ENCODE results near the gene DNAJC1.
"Not testable (repeated sequence)": the region's sequence is repeated elsewhere in the genome, so short reads cannot be mapped to it uniquely, and the experiment has no call there.

The DNAJC1 gene, protein sequence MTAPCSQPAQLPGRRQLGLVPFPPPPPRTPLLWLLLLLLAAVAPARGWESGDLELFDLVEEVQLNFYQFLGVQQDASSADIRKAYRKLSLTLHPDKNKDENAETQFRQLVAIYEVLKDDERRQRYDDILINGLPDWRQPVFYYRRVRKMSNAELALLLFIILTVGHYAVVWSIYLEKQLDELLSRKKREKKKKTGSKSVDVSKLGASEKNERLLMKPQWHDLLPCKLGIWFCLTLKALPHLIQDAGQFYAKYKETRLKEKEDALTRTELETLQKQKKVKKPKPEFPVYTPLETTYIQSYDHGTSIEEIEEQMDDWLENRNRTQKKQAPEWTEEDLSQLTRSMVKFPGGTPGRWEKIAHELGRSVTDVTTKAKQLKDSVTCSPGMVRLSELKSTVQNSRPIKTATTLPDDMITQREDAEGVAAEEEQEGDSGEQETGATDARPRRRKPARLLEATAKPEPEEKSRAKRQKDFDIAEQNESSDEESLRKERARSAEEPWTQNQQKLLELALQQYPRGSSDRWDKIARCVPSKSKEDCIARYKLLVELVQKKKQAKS

DNA sequence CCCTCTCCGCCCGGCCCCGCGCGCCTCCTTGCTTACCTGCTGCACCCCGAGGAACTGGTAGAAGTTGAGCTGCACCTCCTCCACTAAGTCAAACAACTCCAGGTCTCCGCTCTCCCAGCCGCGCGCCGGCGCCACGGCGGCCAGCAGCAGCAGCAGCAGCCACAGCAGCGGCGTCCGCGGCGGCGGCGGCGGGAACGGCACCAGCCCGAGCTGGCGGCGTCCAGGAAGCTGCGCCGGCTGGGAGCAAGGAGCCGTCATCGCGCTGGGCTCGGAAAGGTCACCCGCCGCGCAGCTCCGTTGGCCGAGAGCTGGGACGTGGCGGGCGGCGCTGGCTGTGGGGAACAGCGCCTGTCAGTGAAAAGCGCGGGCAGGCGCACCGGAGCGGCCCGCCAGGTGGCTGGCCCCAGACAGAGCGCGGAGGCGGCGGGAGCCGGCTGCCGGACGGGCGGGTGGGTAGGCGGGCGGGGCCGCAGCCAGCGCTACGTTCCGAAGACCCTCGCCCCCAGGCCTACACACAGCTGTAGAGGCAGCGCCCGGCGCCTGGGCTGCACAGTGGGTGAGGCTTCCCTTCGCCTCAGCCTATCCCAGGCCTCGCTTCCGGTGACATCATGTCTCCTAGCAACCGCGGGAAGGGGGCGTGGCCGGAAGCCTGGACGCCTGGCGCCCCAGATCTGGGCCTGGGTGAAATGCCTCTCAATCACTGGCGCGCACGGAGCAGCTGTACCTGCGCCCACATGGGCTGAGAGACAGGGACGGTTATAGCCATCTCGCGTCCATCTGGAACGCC lies at the start of gene DNAJC1:
Gene DNAJC1, minus strand, starts transcription at position 554 of the 787 bp plus-strand sequence. Its CDS starts 296 bp downstream, at position 258.
- peak; percentile 82 for DNase-seq

DNA sequence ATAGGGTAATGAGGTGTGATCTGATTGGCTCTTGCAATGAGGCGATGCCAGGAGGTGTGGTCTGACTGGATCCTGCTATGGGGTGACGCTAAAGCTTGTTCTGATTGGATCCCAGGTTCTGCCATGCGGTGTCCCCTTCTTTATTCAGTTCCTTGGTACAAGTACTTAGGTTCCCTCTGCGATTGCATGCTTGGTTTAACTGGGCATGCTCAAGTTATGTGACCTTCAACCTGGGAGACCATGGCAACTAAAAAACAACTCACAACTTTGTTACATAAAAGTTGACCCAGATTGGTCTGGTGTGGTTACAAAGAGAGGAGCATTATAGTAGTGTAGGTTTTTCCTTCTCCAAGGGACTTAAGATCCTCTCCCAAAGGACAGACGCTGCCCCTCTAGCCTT lies 49.5 kb upstream of the DNAJC1 start:
- no peak for DNase-seq

DNA sequence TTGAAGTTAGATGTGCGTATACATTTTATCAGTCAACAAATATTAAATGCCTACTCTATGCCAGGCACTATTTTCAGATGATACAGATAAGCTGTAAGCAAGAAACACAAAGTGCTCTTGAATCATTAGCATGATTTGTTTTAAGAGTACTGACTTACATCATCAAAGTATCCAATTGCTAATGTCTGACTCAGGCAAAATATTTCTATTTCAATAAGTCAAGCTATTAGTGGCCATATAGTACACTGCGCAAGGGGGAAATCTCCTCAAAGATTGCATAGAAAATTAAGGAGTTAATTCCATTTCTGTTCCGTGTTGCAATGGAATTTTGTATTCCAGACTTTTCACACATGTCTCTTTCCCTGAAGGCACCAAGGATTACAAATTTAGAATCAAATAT lies 46.1 kb upstream of the DNAJC1 start:
- DNase-seq = no peak

DNA sequence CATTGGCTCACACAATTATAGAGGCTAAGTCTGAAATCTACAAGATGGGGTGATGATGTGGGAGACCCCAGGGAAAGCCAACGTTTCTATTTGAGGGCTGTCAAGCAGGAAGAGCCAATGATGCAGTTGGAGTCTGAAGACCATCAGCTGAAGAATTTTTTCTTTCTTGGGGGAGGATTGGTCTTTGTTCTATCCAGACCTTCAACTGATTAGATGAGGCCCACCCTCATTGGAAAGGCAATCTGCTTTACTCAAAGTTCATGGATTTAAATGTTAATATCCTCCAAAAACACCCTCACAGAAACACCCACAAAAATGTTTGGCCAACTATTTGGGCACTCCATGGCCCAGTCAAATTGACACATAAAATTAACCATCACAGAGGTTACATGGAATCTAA lies 44.3 kb upstream of the DNAJC1 start:
- no peak for DNase-seq

DNA sequence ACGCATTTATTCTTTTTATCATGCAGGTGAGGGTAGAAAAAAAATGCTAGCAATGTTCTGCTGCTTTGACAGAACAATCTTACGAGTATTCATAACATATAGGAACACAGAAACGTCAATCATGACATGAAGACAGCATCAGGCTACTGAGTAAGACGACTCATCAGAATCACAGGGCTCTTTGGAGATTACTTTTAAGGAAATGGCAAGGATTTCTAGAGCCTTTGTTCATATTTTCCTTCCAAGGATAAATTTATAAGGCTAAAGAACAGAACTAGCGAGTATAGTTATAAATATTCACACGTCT lies 39.8 kb upstream of the DNAJC1 start:
- no peak for DNase-seq

DNA sequence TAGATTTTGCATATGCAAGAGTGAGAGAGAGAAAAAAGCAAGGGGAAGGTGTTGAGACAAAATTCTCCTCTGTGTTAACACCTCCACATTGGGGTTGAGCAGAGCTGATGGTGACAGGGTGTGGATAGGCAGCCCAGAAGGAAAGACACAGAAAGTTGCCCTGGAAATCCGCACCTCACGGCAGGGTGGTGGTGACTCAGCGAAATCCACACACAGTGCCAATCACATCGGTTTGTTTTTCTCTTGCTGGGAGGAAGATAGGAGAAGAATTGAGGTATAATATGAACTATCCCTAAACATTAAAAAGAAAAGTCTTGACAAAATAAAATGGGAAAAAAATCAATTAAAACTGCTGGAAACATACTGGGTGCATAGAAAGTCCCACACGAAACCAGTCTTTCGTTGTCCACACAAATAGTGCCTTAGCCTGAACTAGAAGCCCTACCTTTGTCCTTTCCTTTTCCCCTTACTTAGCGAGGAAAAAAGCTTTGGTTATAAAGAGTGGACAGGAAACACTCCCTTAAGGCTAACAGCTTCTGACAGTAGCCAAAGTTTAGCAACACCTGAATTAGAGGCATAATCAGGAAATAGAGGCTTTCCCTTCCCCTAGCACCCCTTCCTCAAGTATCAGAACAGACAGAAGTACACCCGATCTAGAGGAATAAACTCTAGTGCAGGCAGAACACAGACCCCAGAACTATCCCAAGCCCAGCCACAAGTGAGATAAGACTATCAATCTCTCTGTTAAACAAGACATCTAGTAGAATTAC lies 39.2 kb upstream of the DNAJC1 start:
- DNase-seq = no peak

- DNase-seq = no peak
These were observed 30.8 kb upstream of the DNAJC1 start for GRCh38 chr10:22034333-22034732.

DNA sequence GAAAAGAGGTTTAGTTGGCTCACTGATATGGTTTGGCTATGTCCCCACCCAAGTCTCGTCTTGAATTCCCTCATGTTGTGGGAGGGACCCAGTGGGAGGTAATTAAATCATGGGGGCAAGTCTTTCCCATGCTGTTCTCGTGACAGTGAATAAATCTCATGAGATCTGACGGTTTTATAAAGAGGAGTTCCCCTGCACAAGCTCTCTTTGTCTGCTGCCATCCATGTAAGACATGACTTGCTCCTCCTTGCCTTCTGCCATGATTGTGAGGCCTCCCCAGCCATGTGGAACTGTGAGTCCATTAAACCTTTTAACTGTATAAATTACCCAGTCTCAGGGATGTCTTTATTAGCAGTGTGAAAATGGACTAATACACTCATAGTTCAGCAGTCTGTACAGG lies 28.7 kb upstream of the DNAJC1 start:
- not testable (repeated sequence) for DNase-seq

GRCh38 chr10:22030421-22030820 lies 26.9 kb upstream of the DNAJC1 start:
- DNase-seq = no peak

DNA sequence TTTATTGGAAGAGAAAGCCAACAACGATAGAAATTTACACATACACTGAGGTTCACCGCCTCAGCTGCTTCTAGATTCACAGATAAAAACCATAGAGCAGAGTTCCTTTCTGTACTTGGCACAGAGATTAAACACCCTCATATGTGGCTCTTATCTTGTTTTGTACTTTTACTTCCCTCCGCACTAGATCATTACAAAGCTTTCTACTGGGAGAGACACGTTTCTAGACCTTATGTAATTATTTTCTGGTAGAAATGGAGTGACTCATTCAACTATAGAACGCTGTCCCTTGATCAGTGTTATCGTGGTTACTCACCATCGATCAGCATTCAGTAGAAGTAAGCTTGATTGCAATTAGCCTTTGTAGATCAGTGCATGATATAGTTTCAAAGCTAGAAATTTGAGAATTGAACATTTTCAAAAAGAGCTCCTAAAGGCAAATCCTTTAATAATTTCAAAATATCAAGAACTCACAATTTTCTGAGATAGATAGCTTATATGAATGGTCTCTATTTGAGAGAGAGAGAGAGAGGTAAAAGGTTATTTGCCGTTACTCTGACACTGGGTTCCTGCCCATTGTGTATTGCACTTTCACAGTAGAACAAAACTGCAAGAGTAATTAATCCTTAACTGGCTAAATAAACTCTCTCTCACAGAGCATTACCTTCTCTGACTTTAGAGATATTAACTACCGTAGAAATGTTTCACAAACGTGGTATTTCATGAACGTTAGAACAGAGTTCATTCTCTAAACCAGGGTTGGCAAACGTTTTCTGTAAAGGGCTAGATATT lies 26.1 kb upstream of the DNAJC1 start:
- no peak for DNase-seq

- no peak for DNase-seq
These were observed 24.1 kb upstream of the DNAJC1 start for GRCh38 chr10:22027364-22028238.

- DNase-seq = no peak
These were observed 22.8 kb upstream of the DNAJC1 start for GRCh38 chr10:22026287-22026686.

DNA sequence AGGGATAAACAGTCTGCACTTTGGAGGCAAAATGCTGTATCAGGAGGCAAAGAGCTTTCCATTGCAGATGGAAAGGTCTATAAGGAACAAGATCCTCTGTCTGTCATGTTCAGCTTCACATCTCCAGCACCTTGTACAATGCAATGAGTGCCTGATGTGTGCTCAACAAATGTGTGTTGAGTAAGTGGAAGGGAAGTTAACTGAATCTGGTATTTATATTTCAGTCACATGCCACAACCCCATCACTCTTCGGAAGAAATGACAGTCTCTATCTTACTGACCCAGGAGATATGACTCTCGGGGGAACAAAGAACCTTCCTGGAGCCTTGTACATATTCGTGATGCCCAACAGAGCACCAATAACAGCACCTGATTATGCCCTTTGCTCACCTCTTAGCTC lies 20.0 kb upstream of the DNAJC1 start:
- no peak for DNase-seq

DNA sequence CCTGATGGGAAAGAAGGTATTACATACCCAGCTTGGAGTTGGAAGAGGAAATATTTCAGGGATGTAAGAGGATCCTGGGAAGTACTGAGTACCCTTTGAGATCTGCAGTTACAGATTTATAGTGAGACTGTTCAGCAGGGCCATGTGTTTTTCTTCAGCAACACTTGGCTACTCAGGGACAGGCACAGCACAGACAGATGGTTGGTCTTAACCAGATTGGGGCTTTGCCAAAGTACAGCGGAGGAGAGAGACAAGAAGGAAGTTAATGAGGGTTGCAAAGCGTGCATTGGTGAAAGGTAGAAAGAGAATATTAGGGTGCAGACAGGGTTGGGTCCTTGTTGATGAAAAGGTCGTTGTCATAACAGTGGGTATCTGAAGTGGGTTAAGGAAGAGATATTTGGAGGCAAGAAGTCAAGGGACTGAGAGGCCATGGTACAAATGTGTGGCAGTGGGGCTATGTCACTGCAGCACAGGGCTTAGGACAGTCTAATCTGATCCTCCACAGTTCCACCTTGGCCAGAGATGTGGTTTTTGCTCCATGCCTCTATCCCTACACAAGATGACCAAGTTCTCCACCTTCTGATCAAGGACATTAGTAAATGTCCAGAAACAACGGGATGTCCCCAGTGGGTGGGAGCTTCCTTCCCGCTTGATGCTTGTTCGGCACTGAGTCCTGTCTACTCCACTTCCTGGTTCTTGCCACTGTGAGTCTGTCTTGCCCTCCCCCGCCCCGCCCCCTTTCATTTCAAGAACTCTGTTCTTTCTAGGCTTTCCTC lies 18.9 kb upstream of the DNAJC1 start:
- DNase-seq = peak; percentile 78

DNA sequence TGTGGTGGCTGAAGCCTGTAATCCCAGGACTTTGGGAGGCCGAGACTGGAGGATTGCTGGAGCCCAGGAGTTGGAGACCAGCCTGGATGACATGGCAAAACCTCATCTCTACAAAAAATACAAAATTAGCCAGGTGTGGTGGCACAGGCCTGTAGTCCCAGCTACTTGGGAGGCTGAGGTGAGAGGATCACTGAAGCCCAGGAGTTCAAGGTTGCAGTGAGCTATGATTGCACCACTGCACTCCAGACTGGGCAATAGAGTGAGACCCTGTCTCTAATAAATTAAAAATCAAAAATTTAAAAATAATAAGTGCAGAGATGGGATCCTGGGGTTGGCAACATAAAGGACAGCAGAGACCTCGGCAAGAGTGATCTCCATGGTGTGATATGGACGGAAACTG lies 17.6 kb upstream of the DNAJC1 start:
- DNase-seq = not testable (repeated sequence)

DNA sequence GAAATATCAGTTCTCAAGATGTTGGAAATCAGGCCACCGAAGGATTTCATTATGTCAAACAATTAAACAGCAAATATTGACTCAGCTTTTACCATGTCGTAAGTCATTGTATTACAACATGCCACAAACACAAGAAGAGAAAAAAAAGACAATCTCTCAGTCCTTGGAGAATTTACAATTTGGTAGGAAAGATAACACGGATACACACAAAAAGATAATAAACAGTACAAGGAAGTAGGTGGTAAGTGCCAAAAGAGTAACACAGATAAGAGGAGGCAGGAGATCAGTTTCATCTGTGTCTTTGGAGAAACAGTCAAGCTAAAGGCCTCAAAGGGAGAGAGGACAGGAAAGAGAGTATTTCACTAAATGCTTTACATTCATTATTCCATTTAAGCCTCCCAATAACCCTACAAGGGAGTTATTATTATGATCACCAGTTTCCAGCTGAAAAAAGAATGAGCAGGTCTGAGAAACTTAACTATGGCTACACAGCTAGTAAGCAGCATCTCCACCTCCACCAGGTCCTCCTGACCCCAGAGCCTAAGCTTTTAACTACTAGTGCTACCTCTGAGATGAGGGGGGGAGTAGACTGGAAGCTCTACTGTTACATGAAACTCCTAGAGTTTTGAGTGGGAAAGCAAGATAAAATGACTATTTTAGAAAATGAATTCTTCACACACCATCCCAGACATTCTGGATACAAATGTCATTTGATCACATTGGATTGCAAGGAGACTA lies 13.9 kb upstream of the DNAJC1 start:
- no peak for DNase-seq

GRCh38 chr10:22016046-22016705 lies 12.6 kb upstream of the DNAJC1 start:
- DNase-seq = no peak

DNA sequence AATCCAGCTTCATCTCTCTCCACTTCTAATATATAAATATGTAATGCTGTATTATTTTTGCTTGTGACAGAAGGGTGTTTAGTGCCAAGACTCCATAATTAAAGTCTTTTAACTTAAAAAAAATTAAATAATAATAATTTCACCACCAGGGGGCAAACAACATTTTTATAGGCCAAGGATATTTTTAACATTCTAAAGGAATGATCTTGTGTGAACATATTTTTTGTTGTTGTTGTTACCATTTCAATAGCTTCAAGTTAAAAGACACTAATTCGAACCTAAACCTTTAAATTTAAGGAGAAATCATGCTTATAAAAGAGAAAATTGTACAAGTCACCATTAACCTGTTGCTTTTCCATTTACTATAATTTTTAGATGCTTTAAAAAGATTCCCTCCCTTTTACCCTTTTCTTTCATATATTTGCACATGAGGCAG lies 7.5 kb upstream of the DNAJC1 start:
- no peak for DNase-seq

- DNase-seq = no peak
These were observed 7.0 kb upstream of the DNAJC1 start for GRCh38 chr10:22010539-22010938.

Measured in DMS 273 treated with DMSO at 0.1 percent for 48 hours (cell line).